GM18526 (cell line): ENCODE measurements around the gene PPP5C.

Experiments used
- POLR2A ChIP-seq: IDR thresholded peaks from 3 replicates; pipeline ENCODE4 v1.6.1; 2011; ENCODE audit not compliant: insufficient read length; ENCODE audit errors: extremely low read depth

PPP5C gene

GRCh38 chr19:46353730-46354528, 7.0 kb downstream of the PPP5C start:
- no peak for TF ChIP-seq POLR2A

GRCh38 chr19:46355234-46356148, 8.6 kb downstream of the PPP5C start:
- TF ChIP-seq POLR2A, result no peak

- no peak for TF ChIP-seq POLR2A
Measured at GRCh38 chr19:46356149-46357055, 9.5 kb downstream of the PPP5C start.

DNA sequence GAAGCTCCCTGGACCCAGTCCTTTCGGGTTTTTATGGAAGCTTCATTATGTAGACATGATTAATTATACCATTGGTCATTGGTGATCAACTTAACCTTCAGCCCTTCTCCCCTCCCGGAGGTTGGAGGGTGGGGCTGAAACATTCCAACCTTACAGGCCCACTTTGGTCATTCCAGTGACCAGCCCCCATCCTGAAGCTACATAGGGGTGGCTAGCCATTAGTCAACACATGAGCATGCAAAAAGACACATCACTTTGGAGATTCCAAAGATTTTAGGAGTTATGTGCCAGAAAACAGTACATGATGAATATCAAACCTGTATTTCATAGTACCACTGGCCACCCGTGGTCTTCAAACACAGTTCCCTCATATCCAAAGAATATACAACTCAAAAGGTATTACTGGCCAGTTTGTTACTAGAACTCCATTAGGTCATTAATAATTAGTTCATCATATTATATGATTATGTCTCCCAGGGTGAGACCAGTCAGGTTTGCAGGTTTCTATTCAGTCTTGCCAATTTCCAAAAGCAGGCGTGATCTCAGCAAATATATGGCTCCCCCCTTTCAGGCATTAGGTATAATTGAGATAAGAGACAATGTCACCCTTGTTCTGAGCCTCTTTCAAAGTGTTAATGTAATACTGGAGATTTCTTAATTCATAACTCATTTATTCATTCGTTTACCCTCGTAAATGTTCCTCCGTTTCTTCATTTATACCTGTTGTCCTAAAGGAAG, 11.1 kb downstream of the PPP5C start:
- TF ChIP-seq POLR2A, result no peak

DNA sequence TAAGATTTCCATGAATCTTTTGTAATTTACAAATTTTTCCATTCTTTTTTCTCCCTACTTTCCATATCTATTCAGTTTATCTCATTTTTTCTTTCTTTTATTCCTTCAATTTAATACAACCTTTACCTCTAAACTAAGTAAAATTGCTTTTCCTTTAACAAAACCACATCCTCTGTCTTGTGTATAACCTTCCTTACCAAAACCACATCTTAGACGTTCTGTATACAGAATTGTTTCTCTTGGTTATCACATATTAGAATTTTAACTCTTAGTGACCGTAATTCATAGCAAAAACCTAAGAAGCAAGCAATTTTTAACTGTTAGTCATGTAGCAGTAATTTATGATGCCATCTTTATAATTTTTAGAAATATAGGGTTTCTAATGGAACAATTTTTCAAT, 15.0 kb downstream of the PPP5C start:
- no peak for TF ChIP-seq POLR2A

DNA sequence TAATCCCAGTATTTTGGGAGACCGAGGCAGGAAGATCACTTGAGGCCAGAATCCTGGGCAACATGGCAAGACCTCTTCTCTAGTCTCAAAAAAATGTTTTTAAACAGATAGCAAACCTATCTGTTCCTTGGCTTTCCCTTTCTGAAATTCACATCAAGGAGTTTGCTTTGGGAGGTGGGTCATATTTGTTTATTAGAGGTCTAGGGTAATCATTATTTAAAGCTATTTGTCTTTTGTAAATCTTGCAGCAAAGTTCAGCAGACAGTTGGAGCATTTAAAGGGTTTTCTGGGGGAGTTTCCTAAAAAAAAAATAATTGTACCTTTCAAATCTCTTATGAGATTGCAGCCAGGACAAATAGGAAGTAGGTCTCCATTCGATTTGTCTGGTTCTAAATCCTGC, 17.5 kb downstream of the PPP5C start:
- TF ChIP-seq POLR2A, result no peak

- TF ChIP-seq POLR2A, result no peak
Measured at GRCh38 chr19:46365561-46365960, 18.7 kb downstream of the PPP5C start.

- TF ChIP-seq POLR2A, result no peak
Measured at GRCh38 chr19:46366620-46367292, 19.9 kb downstream of the PPP5C start.

DNA sequence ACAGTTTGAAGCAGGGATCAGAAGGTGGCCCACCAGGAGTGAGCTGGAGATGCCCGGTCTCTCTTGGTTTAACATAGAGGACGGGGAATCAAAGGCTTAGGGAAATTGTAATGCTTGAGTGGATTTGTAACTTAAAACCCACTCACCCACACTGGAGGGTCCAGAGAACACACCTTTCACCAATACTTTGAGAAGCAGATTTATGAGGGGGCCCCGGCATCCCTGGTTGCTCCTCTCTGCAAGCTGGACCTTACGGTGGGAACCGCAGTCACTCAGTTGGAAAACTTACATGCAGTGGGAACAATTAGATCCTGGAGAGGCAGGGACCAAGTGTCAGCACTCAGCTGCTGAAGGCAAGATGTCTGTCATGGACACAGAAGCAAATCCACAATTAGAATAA, 20.5 kb downstream of the PPP5C start:
- TF ChIP-seq POLR2A, result no peak

DNA sequence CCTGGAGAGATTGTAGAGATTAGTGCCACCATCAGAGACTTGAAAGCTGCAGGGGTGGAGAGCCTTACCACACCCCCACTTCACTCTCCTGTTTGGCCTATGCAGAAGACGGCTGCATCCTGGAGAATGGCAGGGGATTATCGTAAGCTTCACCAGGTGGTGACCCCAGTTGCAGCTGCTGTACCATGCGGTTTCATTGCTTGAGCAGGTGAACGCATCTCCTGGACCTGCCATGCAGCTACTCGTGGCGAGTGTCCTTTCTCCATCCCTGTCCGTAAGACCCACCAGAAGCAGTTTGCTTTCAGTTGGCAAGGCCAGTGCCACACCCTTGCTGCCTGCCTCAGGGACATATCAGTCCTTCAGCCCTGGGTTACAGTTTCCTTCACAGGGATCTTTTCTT, 21.2 kb downstream of the PPP5C start:
- no peak for TF ChIP-seq POLR2A

DNA sequence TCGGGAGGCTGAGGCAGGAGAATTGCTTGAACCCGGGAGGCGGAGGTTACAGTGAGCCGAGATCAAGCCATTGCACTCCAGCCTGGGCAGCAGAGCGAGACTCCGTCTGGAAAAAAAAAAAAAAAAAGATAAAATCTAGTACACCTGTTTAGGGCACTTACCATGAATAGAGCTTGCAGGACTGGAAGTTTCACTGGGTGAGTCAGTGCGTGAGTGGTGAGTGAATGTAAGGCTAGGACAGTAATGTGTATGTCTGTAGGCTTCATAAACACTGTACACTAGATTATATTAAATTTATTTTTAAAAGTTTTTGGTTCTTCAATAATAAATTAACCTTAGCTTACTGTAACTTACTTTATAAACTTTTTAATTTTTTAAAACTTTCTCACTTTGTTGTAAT, 22.9 kb downstream of the PPP5C start:
- TF ChIP-seq POLR2A, result no peak

DNA sequence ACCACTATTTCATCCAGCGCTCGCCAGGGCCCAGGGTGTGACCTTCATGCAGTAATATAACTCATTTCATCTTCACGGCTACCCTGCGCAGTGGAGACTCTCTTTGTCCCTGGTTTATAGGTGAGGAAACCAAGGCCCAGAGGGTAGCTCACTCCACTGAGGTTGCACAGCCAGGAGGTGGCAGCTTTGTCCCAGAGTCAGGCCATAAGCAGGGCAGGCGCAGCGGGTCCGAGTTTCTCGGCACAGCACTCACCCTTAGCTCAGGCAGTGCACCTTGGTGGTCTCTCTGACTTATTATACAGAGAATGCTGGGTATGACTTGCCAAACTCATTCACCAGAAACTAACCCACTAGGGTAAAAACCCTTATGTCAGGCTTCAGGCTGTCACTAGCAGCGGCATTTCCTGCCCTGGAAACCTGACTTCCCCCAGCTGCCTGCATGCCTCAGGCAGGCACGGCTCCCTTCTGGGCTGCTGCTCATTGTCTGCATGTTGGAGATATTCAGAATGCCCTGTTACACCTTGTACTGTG, 24.5 kb downstream of the PPP5C start:
- TF ChIP-seq POLR2A, result no peak

GRCh38 chr19:46372901-46373490, 26.1 kb downstream of the PPP5C start:
- TF ChIP-seq POLR2A, result no peak
